ENCODE data around the gene FBXL17.
"Not testable (repeated sequence)": the region's sequence is repeated elsewhere in the genome, so short reads cannot be mapped to it uniquely, and the experiment has no call there.

The FBXL17 gene

GRCh38 chr5:108171759-108172158 is 210.1 kb downstream of the FBXL17 start:
- no peaks in the 10 kb centered on the region for H3K27me3 ChIP-seq (ENCODE audit: control insufficient read depth, insufficient read depth, low read length)
- H3K9ac ChIP-seq (ENCODE audit: low read depth, low read length), result no peak overlapping the region
- no peaks in the 10 kb centered on the region for H3K4me1 ChIP-seq (ENCODE audit: control insufficient read depth, insufficient read depth, low read length)
- no peaks in the 10 kb centered on the region for H3K36me3 ChIP-seq (ENCODE audit: control insufficient read depth, insufficient read depth, low read length)
- H3K9me3 ChIP-seq (ENCODE audit: control insufficient read depth, insufficient read depth, low read length), result no peaks in the 10 kb centered on the region
- H3K4me3 ChIP-seq (ENCODE audit: low read depth, low read length), result no peak overlapping the region

- Histone ChIP-seq H3K4me1 (ENCODE audit: control insufficient read depth, insufficient read depth, low read length) (no peaks in the 10 kb centered on the region), H3K9me3 (ENCODE audit: control insufficient read depth, insufficient read depth, low read length) (no peaks in the 10 kb centered on the region), H3K27me3 (ENCODE audit: control insufficient read depth, insufficient read depth, low read length) (no peaks in the 10 kb centered on the region), H3K36me3 (ENCODE audit: control insufficient read depth, insufficient read depth, low read length) (no peaks in the 10 kb centered on the region), H3K9ac (ENCODE audit: low read depth, low read length) (peak overlapping the region; percentile 6), H3K4me3 (ENCODE audit: low read depth, low read length) (no peak overlapping the region)
Measured at GRCh38 chr5:108168915-108169314, 213.0 kb downstream of the FBXL17 start.

- Histone ChIP-seq H3K4me3 (ENCODE audit: low read depth, low read length) (no peak overlapping the region), H3K9me3 (ENCODE audit: control insufficient read depth, insufficient read depth, low read length) (no peaks in the 10 kb centered on the region), H3K4me1 (ENCODE audit: control insufficient read depth, insufficient read depth, low read length) (no peaks in the 10 kb centered on the region), H3K9ac (ENCODE audit: low read depth, low read length) (no peak overlapping the region), H3K36me3 (ENCODE audit: control insufficient read depth, insufficient read depth, low read length) (no peaks in the 10 kb centered on the region), H3K27me3 (ENCODE audit: control insufficient read depth, insufficient read depth, low read length) (no peaks in the 10 kb centered on the region)
Measured at GRCh38 chr5:108167174-108167573, 214.7 kb downstream of the FBXL17 start.

- Histone ChIP-seq H3K4me3 (ENCODE audit: low read depth, low read length) (no peak overlapping the region), H3K27me3 (ENCODE audit: control insufficient read depth, insufficient read depth, low read length) (no peaks in the 10 kb centered on the region), H3K9me3 (ENCODE audit: control insufficient read depth, insufficient read depth, low read length) (no peaks in the 10 kb centered on the region), H3K4me1 (ENCODE audit: control insufficient read depth, insufficient read depth, low read length) (no peaks in the 10 kb centered on the region), H3K9ac (ENCODE audit: low read depth, low read length) (no peak overlapping the region), H3K36me3 (ENCODE audit: control insufficient read depth, insufficient read depth, low read length) (no peaks in the 10 kb centered on the region)
Measured at GRCh38 chr5:108164574-108164973, 217.3 kb downstream of the FBXL17 start.

GRCh38 chr5:108152854-108153253 is 229.0 kb downstream of the FBXL17 start:
- not testable (repeated sequence) for H3K27me3 ChIP-seq (ENCODE audit: control insufficient read depth, insufficient read depth, low read length); H3K4me1 ChIP-seq (ENCODE audit: control insufficient read depth, insufficient read depth, low read length); H3K9ac ChIP-seq (ENCODE audit: low read depth, low read length); H3K36me3 ChIP-seq (ENCODE audit: control insufficient read depth, insufficient read depth, low read length); H3K4me3 ChIP-seq (ENCODE audit: low read depth, low read length); H3K9me3 ChIP-seq (ENCODE audit: control insufficient read depth, insufficient read depth, low read length)

GRCh38 chr5:108149369-108149768 is 232.5 kb downstream of the FBXL17 start:
- H3K9me3 ChIP-seq (ENCODE audit: control insufficient read depth, insufficient read depth, low read length), result no peaks in the 10 kb centered on the region

GRCh38 chr5:108148715-108149139 is 233.2 kb downstream of the FBXL17 start:
- Histone ChIP-seq H3K9ac (ENCODE audit: low read depth, low read length) (no peak overlapping the region), H3K27me3 (ENCODE audit: control insufficient read depth, insufficient read depth, low read length) (no peaks in the 10 kb centered on the region), H3K36me3 (ENCODE audit: control insufficient read depth, insufficient read depth, low read length) (no peaks in the 10 kb centered on the region), H3K4me1 (ENCODE audit: control insufficient read depth, insufficient read depth, low read length) (no peaks in the 10 kb centered on the region), H3K4me3 (ENCODE audit: low read depth, low read length) (no peak overlapping the region), H3K9me3 (ENCODE audit: control insufficient read depth, insufficient read depth, low read length) (no peaks in the 10 kb centered on the region)

More at GRCh38 chr5:108149369-108149768, 232.5 kb downstream of the FBXL17 start:
- Histone ChIP-seq H3K27me3 (ENCODE audit: control insufficient read depth, insufficient read depth, low read length) (no peaks in the 10 kb centered on the region), H3K9ac (ENCODE audit: low read depth, low read length) (no peak overlapping the region), H3K4me1 (ENCODE audit: control insufficient read depth, insufficient read depth, low read length) (no peaks in the 10 kb centered on the region), H3K4me3 (ENCODE audit: low read depth, low read length) (no peak overlapping the region), H3K36me3 (ENCODE audit: control insufficient read depth, insufficient read depth, low read length) (no peaks in the 10 kb centered on the region)

- Histone ChIP-seq H3K4me1 (ENCODE audit: control insufficient read depth, insufficient read depth, low read length) (no peaks in the 10 kb centered on the region), H3K9ac (ENCODE audit: low read depth, low read length) (no peak overlapping the region), H3K27me3 (ENCODE audit: control insufficient read depth, insufficient read depth, low read length) (no peaks in the 10 kb centered on the region), H3K36me3 (ENCODE audit: control insufficient read depth, insufficient read depth, low read length) (no peaks in the 10 kb centered on the region), H3K9me3 (ENCODE audit: control insufficient read depth, insufficient read depth, low read length) (no peaks in the 10 kb centered on the region), H3K4me3 (ENCODE audit: low read depth, low read length) (no peak overlapping the region)
Measured at GRCh38 chr5:108146222-108146621, 235.7 kb downstream of the FBXL17 start.

GRCh38 chr5:108145351-108145750 is 236.5 kb downstream of the FBXL17 start:
- Histone ChIP-seq H3K9ac (ENCODE audit: low read depth, low read length) (no peak overlapping the region), H3K9me3 (ENCODE audit: control insufficient read depth, insufficient read depth, low read length) (no peaks in the 10 kb centered on the region), H3K4me3 (ENCODE audit: low read depth, low read length) (no peak overlapping the region), H3K36me3 (ENCODE audit: control insufficient read depth, insufficient read depth, low read length) (no peaks in the 10 kb centered on the region), H3K27me3 (ENCODE audit: control insufficient read depth, insufficient read depth, low read length) (no peaks in the 10 kb centered on the region), H3K4me1 (ENCODE audit: control insufficient read depth, insufficient read depth, low read length) (no peaks in the 10 kb centered on the region)

- Histone ChIP-seq H3K9ac (ENCODE audit: low read depth, low read length) (no peak overlapping the region), H3K4me1 (ENCODE audit: control insufficient read depth, insufficient read depth, low read length) (no peaks in the 10 kb centered on the region), H3K9me3 (ENCODE audit: control insufficient read depth, insufficient read depth, low read length) (no peaks in the 10 kb centered on the region), H3K27me3 (ENCODE audit: control insufficient read depth, insufficient read depth, low read length) (no peaks in the 10 kb centered on the region), H3K36me3 (ENCODE audit: control insufficient read depth, insufficient read depth, low read length) (no peaks in the 10 kb centered on the region), H3K4me3 (ENCODE audit: low read depth, low read length) (no peak overlapping the region)
Measured at GRCh38 chr5:108144332-108144731, 237.6 kb downstream of the FBXL17 start.

GRCh38 chr5:108143581-108143980 is 238.3 kb downstream of the FBXL17 start:
- no peaks in the 10 kb centered on the region for H3K4me1 ChIP-seq (ENCODE audit: control insufficient read depth, insufficient read depth, low read length)
- no peaks in the 10 kb centered on the region for H3K36me3 ChIP-seq (ENCODE audit: control insufficient read depth, insufficient read depth, low read length)
- H3K27me3 ChIP-seq (ENCODE audit: control insufficient read depth, insufficient read depth, low read length), result no peaks in the 10 kb centered on the region
- H3K9ac ChIP-seq (ENCODE audit: low read depth, low read length), result no peak overlapping the region
- no peaks in the 10 kb centered on the region for H3K9me3 ChIP-seq (ENCODE audit: control insufficient read depth, insufficient read depth, low read length)
- H3K4me3 ChIP-seq (ENCODE audit: low read depth, low read length), result no peak overlapping the region

- no peaks in the 10 kb centered on the region for H3K4me1 ChIP-seq (ENCODE audit: control insufficient read depth, insufficient read depth, low read length)
- H3K4me3 ChIP-seq (ENCODE audit: low read depth, low read length), result no peak overlapping the region
- no peak overlapping the region for H3K9ac ChIP-seq (ENCODE audit: low read depth, low read length)
- no peaks in the 10 kb centered on the region for H3K27me3 ChIP-seq (ENCODE audit: control insufficient read depth, insufficient read depth, low read length)
- H3K9me3 ChIP-seq (ENCODE audit: control insufficient read depth, insufficient read depth, low read length), result no peaks in the 10 kb centered on the region
- no peaks in the 10 kb centered on the region for H3K36me3 ChIP-seq (ENCODE audit: control insufficient read depth, insufficient read depth, low read length)
Measured at GRCh38 chr5:108141676-108142075, 240.2 kb downstream of the FBXL17 start.

- no peaks in the 10 kb centered on the region for H3K36me3 ChIP-seq (ENCODE audit: control insufficient read depth, insufficient read depth, low read length)
- H3K27me3 ChIP-seq (ENCODE audit: control insufficient read depth, insufficient read depth, low read length), result no peaks in the 10 kb centered on the region
- H3K9me3 ChIP-seq (ENCODE audit: control insufficient read depth, insufficient read depth, low read length), result no peaks in the 10 kb centered on the region
- no peak overlapping the region for H3K9ac ChIP-seq (ENCODE audit: low read depth, low read length)
- H3K4me1 ChIP-seq (ENCODE audit: control insufficient read depth, insufficient read depth, low read length), result peaks cover 4% of the 10 kb centered on the region
- H3K4me3 ChIP-seq (ENCODE audit: low read depth, low read length), result no peak overlapping the region
Measured at GRCh38 chr5:108136493-108136892, 245.4 kb downstream of the FBXL17 start.

Data from iPS-15b (cell line).